Astrocyte (in vitro differentiated cells and primary cell): ENCODE data around the gene RPS27L. TPM values are rescaled to one million over a fixed set of nuclear protein-coding genes. Genes with fewer than 3 reads are reported as not detected.
"Not testable (repeated sequence)": the region's sequence is repeated elsewhere in the genome, so short reads cannot be mapped to it uniquely, and the experiment has no call there.

Experiments
- DNase-seq: peaks from one replicate; pipeline ENCODE4 v3.0.0-alpha.2; 2010; ENCODE audit warnings: low read depth
- FAIRE-seq: peaks from 2 replicates; lab custom pipeline; 2011; peaks lifted over from hg19 to GRCh38; lab: Jason Lieb, UNC
- H2AFZ ChIP-seq: 2 replicates; pipeline ENCODE4 v1.6.0; 2012; ENCODE audit warnings: low read depth, low read length, inconsistent platforms
- H3K27ac ChIP-seq: 2 replicates; pipeline ENCODE4 v1.5.1; 2011; ENCODE audit warnings: low read depth, low read length, inconsistent platforms
- H3K27me3 ChIP-seq: 2 replicates; pipeline ENCODE4 v1.6.0; 2011; ENCODE audit warnings: low read length, inconsistent platforms; ENCODE audit not compliant: insufficient read depth
- H3K36me3 ChIP-seq: 2 replicates; pipeline ENCODE4 v1.5.1; 2011; ENCODE audit warnings: low read length, inconsistent platforms; ENCODE audit not compliant: insufficient read depth
- H3K4me1 ChIP-seq: 2 replicates; pipeline ENCODE4 v1.5.1; 2011; ENCODE audit warnings: low read length, inconsistent platforms; ENCODE audit not compliant: insufficient read depth
- H3K4me2 ChIP-seq: 2 replicates; pipeline ENCODE4 v1.6.0; 2012; ENCODE audit warnings: low read length, inconsistent platforms
- H3K4me3 ChIP-seq: 2 replicates; pipeline ENCODE4 v1.5.1; 2011; ENCODE audit warnings: low read depth, mild to moderate bottlenecking, low read length, inconsistent platforms; ENCODE audit not compliant: insufficient read depth
- H3K79me2 ChIP-seq: 2 replicates; pipeline ENCODE4 v1.6.0; 2012; ENCODE audit warnings: mild to moderate bottlenecking, low read length, inconsistent platforms; ENCODE audit not compliant: insufficient read depth
- H3K9ac ChIP-seq: 2 replicates; pipeline ENCODE4 v1.6.0; 2012; ENCODE audit warnings: mild to moderate bottlenecking, low read length, inconsistent platforms
- H3K9me3 ChIP-seq: 2 replicates; pipeline ENCODE4 v1.5.1; 2012; ENCODE audit warnings: low read depth, mild to moderate bottlenecking, low read length, inconsistent platforms; ENCODE audit not compliant: insufficient read depth
- H4K20me1 ChIP-seq: 2 replicates; pipeline ENCODE4 v1.6.0; 2012; ENCODE audit warnings: low read length, inconsistent platforms; ENCODE audit not compliant: insufficient read depth
- H3K27ac Mint-ChIP-seq: one replicate; pipeline ENCODE4 v1.8.0; 2021; ENCODE audit warnings: mild to moderate bottlenecking, mixed read lengths; ENCODE audit not compliant: unreplicated experiment
- H3K27me3 Mint-ChIP-seq: one replicate; pipeline ENCODE4 v1.8.0; 2021; ENCODE audit warnings: low read depth, mixed read lengths; ENCODE audit not compliant: unreplicated experiment
- H3K36me3 Mint-ChIP-seq: one replicate; pipeline ENCODE4 v1.8.0; 2021; ENCODE audit warnings: low read depth, mixed read lengths; ENCODE audit not compliant: unreplicated experiment
- H3K4me1 Mint-ChIP-seq: one replicate; pipeline ENCODE4 v1.8.0; 2021; ENCODE audit warnings: low read depth, mixed read lengths; ENCODE audit not compliant: unreplicated experiment
- H3K4me3 Mint-ChIP-seq: one replicate; pipeline ENCODE4 v1.8.0; 2021; ENCODE audit warnings: mild to moderate bottlenecking, moderate library complexity, mixed read lengths; ENCODE audit not compliant: unreplicated experiment
- H3K9me3 Mint-ChIP-seq: one replicate; pipeline ENCODE4 v1.8.0; 2021; ENCODE audit warnings: mild to moderate bottlenecking, mixed read lengths; ENCODE audit not compliant: unreplicated experiment
- CTCF ChIP-seq: IDR thresholded peaks from 2 replicates; pipeline ENCODE4 v1.5.1; 2011; ENCODE audit warnings: low read depth, mild to moderate bottlenecking, inconsistent platforms, low read length, moderate library complexity; ENCODE audit not compliant: insufficient read depth
- EZH2 ChIP-seq: IDR thresholded peaks from 2 replicates; pipeline ENCODE4 v1.6.1; 2012; ENCODE audit warnings: mild to moderate bottlenecking, low read length, inconsistent platforms; ENCODE audit not compliant: insufficient read depth
- total RNA-seq: library from RNA; stranded (reverse); gene quantifications from 2 replicates; pipeline ENCODE4 v1.2.1, GENCODE V29; 2021

RPS27L gene
- total RNA-seq, 1 donor from 2014 or later: 484 TPM

DNA sequence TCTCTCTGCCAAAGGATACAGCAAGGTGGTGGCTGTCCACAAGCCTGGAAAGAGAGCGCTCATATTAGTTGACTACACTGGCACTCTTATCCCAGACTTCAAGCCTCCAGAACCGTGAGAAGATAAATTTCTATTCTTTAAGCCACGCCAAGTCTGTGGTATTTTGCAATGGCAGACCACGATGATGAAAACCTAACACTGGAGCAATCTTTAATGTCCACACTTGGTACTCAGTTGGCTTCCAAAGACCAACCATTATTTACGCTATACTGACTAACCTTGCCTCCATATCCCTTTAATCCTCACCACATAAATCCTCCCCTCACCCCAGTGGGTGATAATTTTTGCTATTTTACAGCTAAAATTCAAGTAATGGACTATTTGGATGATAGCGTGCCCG, 52.5 kb downstream of the RPS27L start:
- FAIRE-seq (no peak), DNase-seq (peak; percentile 46)
- TF ChIP-seq EZH2: no peak
- no peaks in the 10 kb centered on the region for H3K36me3 ChIP-seq
- Mint-ChIP-seq H3K27ac (peak overlapping the region; percentile 59), H3K4me3 (no peak overlapping the region), H3K4me1 (peaks cover 25% of the 10 kb centered on the region), H3K27me3 (no peaks in the 10 kb centered on the region), H3K9me3 (peaks cover 5% of the 10 kb centered on the region), H3K36me3 (peaks cover 2% of the 10 kb centered on the region)
- no peak overlapping the region for H3K27ac ChIP-seq
- H3K4me3 ChIP-seq: no peak overlapping the region
- H3K79me2 ChIP-seq: no peaks in the 10 kb centered on the region
- H3K4me1 ChIP-seq: peaks cover 16% of the 10 kb centered on the region
- H4K20me1 ChIP-seq: no peaks in the 10 kb centered on the region
- no peaks in the 10 kb centered on the region for H3K9me3 ChIP-seq
- no peak overlapping the region for H3K4me2 ChIP-seq
- H3K9ac ChIP-seq: no peak overlapping the region
- H3K27me3 ChIP-seq: no peaks in the 10 kb centered on the region
- no peak overlapping the region for H2AFZ ChIP-seq

GRCh38 chr15:63103416-63103815, 53.9 kb downstream of the RPS27L start:
- H3K4me3 ChIP-seq: no peak overlapping the region
- no peak for FAIRE-seq
- no peaks in the 10 kb centered on the region for H3K36me3 ChIP-seq
- Mint-ChIP-seq H3K4me3 (no peak overlapping the region), H3K9me3 (peaks cover 3% of the 10 kb centered on the region), H3K27me3 (no peaks in the 10 kb centered on the region), H3K36me3 (peaks cover 2% of the 10 kb centered on the region), H3K4me1 (peaks cover 15% of the 10 kb centered on the region), H3K27ac (no peak overlapping the region)
- no peak for DNase-seq
- H4K20me1 ChIP-seq: no peaks in the 10 kb centered on the region
- H3K9me3 ChIP-seq: no peaks in the 10 kb centered on the region
- no peaks in the 10 kb centered on the region for H3K79me2 ChIP-seq
- H2AFZ ChIP-seq: no peak overlapping the region
- H3K4me1 ChIP-seq: peaks cover 11% of the 10 kb centered on the region
- TF ChIP-seq CTCF (no peak), EZH2 (no peak)
- H3K9ac ChIP-seq: no peak overlapping the region
- no peak overlapping the region for H3K27ac ChIP-seq
- H3K4me2 ChIP-seq: no peak overlapping the region
- H3K27me3 ChIP-seq: no peaks in the 10 kb centered on the region

- not testable (repeated sequence) for H4K20me1 ChIP-seq
Measured at GRCh38 chr15:63099581-63099980, 57.7 kb downstream of the RPS27L start.

GRCh38 chr15:63098901-63099300, 58.4 kb downstream of the RPS27L start:
- not testable (repeated sequence) for H3K4me3 ChIP-seq, H3K4me2 ChIP-seq, H2AFZ ChIP-seq, H3K79me2 ChIP-seq, H3K9ac ChIP-seq, H3K27me3 Mint-ChIP-seq, H3K4me3 Mint-ChIP-seq, H3K36me3 ChIP-seq, H3K27me3 ChIP-seq, H3K9me3 Mint-ChIP-seq, H3K9me3 ChIP-seq, H3K36me3 Mint-ChIP-seq, H4K20me1 ChIP-seq, H3K27ac Mint-ChIP-seq, H3K27ac ChIP-seq, DNase-seq, FAIRE-seq
- peaks cover 15% of the 10 kb centered on the region for H3K4me1 Mint-ChIP-seq
- peaks cover 19% of the 10 kb centered on the region for H3K4me1 ChIP-seq

More at GRCh38 chr15:63099581-63099980, 57.7 kb downstream of the RPS27L start:
- not testable (repeated sequence) for H3K36me3 Mint-ChIP-seq, FAIRE-seq, H3K27me3 ChIP-seq, H3K4me2 ChIP-seq, H3K9ac ChIP-seq, H3K27ac ChIP-seq, H3K9me3 Mint-ChIP-seq, H3K27me3 Mint-ChIP-seq, H3K36me3 ChIP-seq, H3K4me3 ChIP-seq, H3K9me3 ChIP-seq, H3K4me3 Mint-ChIP-seq, DNase-seq, H2AFZ ChIP-seq, H3K79me2 ChIP-seq, H3K27ac Mint-ChIP-seq
- peaks cover 14% of the 10 kb centered on the region for H3K4me1 ChIP-seq
- H3K4me1 Mint-ChIP-seq: peaks cover 15% of the 10 kb centered on the region

Other genes starting within 250 kb of the RPS27L start
- 2,922 and 3,062 TPM in 2 replicates for gene TPM1, start 114.7 kb downstream of the RPS27L start, total RNA-seq
- 29.8 and 37.2 TPM in 2 replicates for gene LACTB, start 35.6 kb downstream of the RPS27L start, total RNA-seq
- 45.7 and 49.3 TPM in 2 replicates for gene RAB8B, start 32.1 kb upstream of the RPS27L start, total RNA-seq
- 14.7 and 18.2 TPM in 2 replicates for gene APH1B, start 120.1 kb upstream of the RPS27L start, total RNA-seq
- gene CA12, start 224.4 kb upstream of the RPS27L start, total RNA-seq: 0.54 and 0.70 TPM in 2 replicates